B cell (primary cell): ENCODE results near the gene PM20D2.

ENCODE experiments used
- CTCF ChIP-seq: fragments of 200-600 bp; IDR thresholded peaks from one replicate; pipeline ENCODE4 v1.8.0; 2022; ENCODE audit warnings: antibody characterized with exemption, mild to moderate bottlenecking
- EZH2 ChIP-seq: IDR thresholded peaks from 2 replicates; pipeline ENCODE4 v1.6.1; 2012; ENCODE audit warnings: borderline replicate concordance, low read depth, mild to moderate bottlenecking, moderate library complexity, low read length; ENCODE audit not compliant: insufficient read depth, poor library complexity, severe bottlenecking

DNA sequence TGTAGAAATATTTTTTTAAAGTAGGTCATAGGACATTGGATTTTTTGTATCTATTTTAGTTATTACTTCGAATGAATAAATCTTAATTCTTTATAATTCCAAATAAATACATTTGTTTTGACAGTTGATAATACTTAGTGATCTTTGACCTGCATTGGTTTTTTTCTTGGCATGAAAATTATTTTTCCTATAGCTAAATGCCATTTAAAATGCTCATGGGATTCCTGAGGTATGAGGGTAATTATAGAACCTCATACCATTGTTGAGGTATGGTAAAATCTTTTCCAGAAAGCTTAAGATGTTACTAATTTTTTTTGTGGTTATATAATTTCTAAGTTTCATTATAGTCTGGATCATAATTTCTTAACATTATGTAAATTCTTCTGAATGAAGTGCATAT lies 8.3 kb downstream of the PM20D2 start:
- no peak for TF ChIP-seq CTCF
- no peak for TF ChIP-seq EZH2
